GM19099 (cell line): ENCODE measurements around the gene COL5A1.

Source experiments
- POLR2A ChIP-seq: IDR thresholded peaks from 3 replicates; pipeline ENCODE4 v1.6.1; 2011; ENCODE audit warnings: low read depth; ENCODE audit not compliant: insufficient read length; ENCODE audit errors: extremely low read depth

COL5A1 gene

DNA sequence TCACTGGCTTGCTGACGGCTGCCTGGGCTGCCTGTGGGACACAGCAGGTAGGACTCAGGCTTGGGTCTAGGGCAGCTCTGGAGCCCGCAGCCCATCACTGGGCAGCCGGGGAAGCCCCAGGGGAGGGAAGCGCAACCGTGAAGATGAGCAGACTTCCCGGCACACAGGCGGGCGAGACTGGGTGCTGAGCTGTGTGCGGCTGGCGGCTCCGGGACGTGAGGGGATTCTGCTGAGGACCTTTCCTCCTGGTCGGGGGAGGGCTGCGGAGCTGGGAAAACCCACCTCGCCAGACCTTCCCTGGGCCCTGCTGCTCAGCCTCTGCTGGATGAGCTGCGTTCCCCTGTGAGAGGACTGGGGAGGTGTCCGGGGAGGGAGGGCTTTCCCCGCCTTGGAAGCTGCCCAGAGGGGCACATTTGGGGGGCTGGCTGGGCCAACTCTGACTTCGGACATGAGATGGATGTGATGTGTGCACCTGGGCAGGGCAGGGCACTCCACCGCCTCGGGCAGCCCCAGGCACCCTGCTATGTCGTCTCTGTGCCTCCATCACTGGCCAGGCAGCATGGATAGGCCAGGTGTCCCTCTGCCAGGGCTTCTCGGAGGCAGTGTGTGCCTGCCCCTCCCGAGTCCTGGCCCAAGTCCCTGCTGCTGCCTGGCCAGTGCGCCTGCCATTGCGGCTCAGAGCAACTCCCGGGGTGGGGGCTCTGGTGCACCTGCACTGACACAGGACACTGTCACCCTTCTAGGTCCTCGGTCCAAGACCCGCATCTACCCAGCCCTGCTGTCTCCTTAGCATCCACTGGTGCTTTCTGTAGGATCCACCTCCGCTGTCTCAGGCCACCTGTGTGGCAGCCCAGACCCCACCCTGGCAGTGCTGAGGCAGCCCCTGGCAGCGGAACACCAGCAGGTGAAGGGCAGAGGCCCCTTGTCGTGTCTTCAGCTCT lies 66.4 kb downstream of the COL5A1 start:
- TF ChIP-seq POLR2A = no peak

DNA sequence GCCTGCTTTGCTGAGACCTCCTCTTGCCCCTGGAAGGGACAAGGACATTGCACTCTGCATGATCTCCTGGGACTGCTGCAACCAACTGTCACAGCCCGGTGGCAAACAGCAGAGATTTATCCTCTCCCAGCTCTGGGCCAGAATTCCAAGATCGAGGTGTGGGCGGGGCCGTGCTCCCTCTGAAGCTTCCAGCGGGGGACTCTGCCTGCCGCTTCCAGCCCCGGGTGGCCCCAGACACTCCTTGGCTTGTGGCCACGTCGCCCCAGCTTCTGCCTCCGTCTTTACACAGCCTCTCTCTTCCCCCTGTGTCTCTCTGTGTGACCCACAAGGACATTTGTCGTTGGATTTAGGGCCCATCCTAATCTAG lies 67.1 kb downstream of the COL5A1 start:
- no peak for TF ChIP-seq POLR2A

DNA sequence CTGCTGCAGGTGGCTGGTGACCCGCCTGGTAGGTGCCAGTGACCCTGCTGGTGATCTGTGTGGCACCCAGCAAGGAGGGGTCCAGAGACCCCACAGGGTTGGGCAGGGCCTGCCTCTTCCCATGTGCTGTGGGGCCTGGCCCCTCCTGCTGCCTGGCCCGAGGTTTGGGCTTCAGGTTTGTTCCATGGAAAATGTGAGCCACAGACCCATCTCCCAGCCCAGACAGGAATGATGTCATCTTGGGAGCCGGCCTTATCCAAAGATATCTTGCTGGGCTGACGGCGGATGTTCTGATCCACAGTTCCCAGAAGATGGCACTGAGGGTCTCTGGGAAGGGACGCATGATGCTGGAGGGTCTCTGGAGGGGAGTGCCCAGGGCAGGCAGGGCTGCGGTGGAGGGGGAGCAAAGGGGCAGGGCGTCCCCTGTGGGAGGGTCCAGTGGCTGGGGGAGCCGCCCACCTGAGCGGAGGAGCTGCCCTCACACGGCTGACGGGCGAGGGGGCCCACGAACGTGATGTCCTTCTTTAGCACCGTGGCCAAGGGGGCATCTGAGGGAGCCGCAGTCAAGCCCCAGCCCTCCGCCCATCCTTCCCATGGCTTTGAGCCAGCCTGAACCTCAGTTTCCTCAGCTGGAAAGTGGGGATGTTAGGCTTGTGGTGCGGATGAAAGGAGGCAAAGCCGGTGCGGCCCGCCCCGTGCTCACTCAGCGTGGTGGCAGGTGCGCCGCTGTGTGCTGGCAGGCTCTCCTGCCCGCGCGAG lies 68.1 kb downstream of the COL5A1 start:
- no peak for TF ChIP-seq POLR2A

DNA sequence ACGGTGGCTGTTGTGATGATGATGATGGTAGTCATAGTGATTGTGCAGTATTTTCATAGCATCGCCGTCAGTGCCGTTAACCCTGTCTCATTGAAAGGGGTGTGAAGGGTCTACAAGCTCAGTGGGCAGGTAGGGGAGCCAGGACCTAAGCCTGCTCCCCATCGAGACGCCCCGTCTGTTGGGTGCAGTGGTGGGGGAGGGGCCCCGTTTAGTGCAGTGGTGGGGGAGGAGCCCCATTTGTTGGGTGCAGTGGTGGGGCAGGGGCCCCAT lies 68.6 kb downstream of the COL5A1 start:
- no peak for TF ChIP-seq POLR2A

GRCh38 chr9:134710901-134711300 lies 69.3 kb downstream of the COL5A1 start:
- no peak for TF ChIP-seq POLR2A

GRCh38 chr9:134712243-134712642 lies 70.6 kb downstream of the COL5A1 start:
- no peak for TF ChIP-seq POLR2A

GRCh38 chr9:134712926-134713325 lies 71.3 kb downstream of the COL5A1 start:
- no peak for TF ChIP-seq POLR2A

DNA sequence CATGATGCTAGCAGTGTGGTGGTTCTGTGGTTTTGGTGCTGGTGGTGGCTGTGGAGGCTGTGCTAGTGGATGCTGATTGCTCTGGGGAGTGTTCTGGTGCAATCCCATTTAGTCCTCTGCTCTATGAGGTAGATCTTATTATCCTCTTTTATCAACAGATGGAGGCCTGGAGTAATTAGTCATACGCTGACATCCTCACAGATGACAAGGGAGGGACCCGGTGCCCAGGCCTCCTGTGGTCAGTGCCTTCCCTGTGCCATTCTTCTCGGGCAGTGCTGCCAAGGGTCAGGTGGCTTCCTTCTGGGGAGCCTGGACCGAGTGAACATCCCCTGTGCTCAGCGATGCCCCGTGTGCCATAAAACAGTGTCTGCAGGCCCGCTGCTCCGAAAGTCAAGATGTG lies 74.5 kb downstream of the COL5A1 start:
- TF ChIP-seq POLR2A = no peak

DNA sequence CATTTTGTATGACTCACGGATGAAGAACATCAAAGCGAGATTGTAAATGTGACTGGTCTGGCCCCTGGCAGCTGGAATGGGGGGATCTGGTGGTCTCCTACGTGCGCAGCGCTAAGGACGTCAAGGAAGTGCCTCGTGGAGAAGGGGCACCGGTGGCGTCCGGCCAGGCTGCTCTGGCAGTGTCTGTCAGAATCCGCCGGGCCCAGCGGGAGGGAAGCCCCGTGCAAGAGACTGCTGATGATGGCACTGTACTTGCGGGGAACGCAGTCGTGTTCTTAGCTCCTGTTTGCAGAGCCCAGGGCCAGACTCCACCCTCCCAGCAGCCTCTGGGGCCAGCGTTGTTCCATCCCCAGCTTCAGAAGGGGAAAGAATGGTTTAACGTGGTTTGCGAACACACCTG lies 75.5 kb downstream of the COL5A1 start:
- no peak for TF ChIP-seq POLR2A

DNA sequence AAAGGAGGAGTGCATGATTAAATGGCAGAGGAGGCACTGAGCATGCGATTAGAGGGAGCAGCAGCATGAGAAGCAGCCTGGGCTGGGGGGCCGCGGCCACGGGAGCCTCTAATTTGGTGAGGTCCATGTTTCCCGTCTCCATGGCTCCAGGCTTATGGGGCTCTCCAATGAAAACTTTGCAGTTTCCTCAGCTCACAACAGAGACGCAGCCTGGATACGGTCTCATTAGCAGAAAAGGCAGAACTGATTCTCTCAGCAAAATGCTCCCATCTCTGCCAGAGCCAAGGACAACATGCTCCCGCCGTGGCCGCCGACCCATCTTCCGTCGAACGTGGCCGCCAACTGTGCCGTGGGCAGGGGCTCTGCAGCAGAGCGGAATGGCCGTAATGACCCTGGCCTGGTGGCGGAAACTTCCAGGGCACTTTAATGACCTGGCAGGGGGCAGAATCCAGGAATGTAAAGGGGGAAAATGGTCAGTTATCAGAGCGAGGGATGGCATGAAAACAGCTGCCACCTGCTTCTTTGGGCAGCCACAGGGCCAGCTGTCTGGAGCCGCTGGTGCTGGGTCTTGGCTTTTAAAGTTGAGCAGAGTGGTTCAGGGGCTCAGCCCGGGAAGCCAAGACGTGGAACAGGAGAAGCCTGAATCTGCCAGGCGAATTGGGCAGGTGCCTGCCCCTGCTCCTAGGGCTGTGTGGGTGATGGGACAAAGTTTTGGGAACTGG lies 76.5 kb downstream of the COL5A1 start:
- no peak for TF ChIP-seq POLR2A

DNA sequence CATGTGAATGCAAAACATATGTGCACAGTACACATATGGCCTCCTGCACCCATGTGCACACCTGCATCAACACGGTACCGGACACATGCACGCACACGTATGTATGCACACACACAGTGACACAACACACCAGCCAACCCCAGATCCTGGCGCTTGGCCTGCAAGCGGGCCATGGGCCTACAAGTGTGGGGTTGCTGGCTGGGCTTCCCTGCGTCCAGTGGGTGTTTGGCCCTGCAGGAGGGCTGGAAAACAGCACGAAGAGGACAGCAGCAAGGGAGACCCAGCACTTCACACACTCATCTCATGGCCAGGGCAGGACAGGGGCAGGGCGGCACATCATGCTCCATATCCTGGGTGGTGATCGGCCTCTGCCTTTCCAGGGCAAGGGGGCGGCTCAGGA lies 77.7 kb downstream of the COL5A1 start:
- TF ChIP-seq POLR2A = no peak

DNA sequence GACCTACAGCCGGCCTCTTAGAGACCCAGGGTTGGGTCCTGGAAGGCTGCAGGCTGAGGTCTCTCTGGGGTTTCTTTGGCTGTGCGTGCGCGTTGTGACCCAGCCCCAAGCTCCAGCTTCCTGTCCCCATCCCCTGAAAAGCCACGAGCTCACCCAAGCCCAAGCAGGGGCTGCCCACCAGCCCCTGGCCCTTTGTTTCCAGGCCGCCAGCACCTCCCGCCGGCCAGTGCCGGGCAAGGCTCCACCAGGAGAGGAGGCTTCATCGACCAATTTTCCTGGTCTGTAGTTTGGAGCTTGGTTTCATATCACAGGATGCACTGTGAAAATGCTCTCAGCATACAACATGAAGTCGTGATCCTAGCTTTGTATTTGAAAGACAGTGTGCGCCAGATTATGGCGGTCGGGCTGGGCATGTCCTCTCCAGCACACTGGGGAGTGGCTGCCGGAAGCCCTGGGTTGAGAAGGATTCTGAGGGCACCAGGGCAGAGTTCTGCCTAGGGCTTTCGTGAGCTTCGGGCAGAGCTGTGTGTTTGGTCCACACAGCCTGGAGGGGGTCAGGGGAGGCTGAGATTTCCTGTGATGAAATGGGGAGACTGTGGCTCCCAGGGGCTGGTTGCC lies 78.6 kb downstream of the COL5A1 start:
- TF ChIP-seq POLR2A = no peak

DNA sequence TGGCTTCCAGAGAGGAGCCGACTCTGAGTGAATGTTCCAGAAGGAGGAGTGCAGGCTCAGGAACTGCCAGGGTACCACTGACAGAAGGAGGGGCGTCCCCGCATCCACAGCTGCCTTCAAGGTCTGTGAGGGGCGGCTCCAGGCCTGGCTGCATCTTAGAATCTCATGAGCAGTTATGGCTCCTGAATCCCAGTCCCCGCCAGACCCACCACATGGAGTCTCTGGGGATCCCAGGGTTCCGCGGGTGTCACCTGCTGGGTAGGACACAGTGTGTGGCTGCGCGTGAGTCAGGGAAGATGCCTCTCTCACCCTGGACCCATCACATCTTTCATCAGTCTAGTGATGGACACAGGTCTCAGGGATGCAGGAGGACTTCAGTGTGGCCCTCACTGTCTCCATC lies 79.2 kb downstream of the COL5A1 start:
- TF ChIP-seq POLR2A = no peak

GRCh38 chr9:134721344-134721743 lies 79.7 kb downstream of the COL5A1 start:
- TF ChIP-seq POLR2A = no peak

DNA sequence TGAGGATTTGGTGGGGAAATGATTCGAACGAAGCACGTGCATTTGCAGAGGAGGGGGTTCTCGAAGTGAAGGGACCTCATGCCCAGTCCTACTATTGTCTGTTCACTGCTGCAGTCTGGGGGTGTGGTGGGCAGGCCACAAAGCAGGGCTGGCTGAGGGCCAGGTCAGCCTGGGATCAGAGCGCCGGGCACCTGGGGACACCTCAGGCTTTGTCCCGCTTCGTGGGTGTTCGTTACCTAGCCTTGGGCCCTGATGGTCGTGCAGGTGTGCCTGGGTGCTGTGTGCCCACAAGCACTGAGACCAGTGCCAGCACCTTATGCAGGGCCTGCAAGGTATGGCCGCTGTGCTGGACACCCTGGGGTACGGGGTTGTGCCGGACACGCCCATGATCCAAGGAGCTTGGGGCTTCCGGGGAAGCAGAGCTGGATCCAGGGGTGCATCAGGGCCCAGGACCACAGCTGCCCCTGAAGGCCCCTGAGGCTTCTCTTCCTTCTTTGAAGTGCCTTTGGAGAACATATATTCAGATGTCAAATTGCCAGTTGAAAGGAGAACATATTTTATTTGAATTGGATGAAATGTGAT lies 80.6 kb downstream of the COL5A1 start:
- TF ChIP-seq POLR2A = no peak
